ENCODE measurements around the gene OR4C13. TPM values are rescaled to one million over a fixed set of nuclear protein-coding genes. Genes with fewer than 3 reads are reported as not detected.
"Not testable (repeated sequence)": the region's sequence is repeated elsewhere in the genome, so short reads cannot be mapped to it uniquely, and the experiment has no call there.

The OR4C13 gene
- not detected for polyA plus RNA-seq (ENCODE audit: insufficient read depth in 1 of 5, insufficient read length in 5 of 5, low replicate concordance in 1 of 5)
- long read RNA-seq, donor 1, result 0 reads
- long read RNA-seq, donor 2, result 0 reads
- long read RNA-seq, donor 3, result 0 reads
- long read RNA-seq, donor 4, result 0 reads
- long read RNA-seq, donor 5, result 0 reads
- long read RNA-seq, donor 6, result 0 reads
- long read RNA-seq, donor 7, result 0 reads
- long read RNA-seq, donor 8, result 0 reads

GRCh38 chr11:49952091-49952490 lies at the start of gene OR4C13:
TSS of gene OR4C13 (plus strand) at chr11:49952391. CDS start at chr11:49952423, 32 bp downstream.
- no peak for DNase-seq

DNA sequence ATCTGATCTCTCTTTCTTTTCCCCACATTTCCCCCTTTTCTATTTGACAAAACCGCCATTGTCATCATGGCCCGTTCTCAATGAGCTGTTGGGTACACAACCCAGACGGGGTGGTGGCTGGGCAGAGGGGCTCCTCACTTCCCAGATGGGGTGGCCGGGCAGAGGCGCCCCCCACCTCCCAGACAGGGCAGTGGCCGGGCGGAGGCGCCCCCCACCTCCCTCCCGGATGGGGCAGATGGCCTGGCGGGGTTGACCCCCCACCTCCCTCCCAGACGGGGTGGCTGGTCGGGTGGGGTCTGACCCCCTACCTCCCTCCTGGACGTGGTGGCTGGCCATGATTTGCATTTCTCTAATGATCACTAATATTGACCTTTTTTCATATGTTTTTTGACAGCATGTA lies 40.7 kb upstream of the OR4C13 start:
- not testable (repeated sequence) for DNase-seq

DNA sequence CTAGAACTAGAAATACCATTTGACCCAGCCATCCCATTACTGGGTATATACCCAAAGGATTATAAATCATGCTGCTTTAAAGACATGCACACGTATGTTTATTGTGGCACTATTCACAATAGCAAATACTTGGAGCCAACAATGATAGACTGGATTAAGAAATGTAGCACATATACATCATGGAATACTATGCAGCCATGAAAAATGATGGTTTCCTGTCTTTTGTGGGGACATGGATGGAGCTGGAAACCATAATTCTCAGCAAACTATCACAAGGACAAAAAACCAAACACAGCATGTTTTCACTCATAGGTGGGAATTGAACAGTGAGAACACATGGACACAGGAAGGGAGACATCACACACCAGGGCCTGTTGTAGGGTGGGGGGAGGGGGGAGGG lies 3.5 kb upstream of the OR4C13 start:
- not testable (repeated sequence) for DNase-seq

DNA sequence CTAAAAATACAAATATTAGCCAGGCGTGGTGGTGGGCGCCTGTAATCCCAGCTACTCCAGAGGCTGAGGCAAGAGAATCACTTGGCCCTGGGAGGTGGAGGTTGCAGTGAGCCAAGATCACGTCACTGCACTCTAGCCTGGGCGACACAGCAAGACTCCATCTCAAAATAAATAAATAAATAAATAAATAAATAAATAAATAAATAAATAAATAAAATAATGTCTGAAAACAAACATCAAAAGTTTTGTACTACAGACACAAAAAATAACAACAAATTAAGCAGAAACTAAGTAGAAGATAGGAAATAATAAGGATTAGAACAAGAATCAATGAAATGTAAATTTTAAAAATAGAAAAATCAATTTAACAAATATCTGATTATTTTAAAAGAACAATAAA lies 21.2 kb downstream of the OR4C13 start:
- DNase-seq, result not testable (repeated sequence)

DNA sequence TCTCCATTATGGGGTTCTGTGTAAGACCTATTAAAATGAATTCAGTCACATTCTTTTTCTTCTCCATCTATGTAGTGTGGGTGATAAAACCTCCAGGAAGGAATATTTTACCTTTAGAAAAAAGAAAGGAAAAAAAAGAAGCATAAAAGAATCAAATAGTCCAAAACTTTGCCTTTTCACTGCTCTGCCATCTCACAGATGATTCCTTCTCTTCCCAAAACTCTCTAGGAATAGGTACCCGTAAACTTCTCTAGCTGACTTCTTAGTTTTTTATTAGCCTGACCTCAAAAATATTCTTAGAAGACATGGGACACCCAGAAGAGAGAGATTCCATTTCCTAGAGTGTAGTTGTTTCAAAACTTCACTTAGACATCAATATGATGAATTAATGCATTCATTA lies 30.2 kb downstream of the OR4C13 start, which contains the start of gene OR4C12:
TSS of gene OR4C12 (minus strand) at position 101 of the 400 bp plus-strand sequence. CDS start at position 67, 34 bp downstream.
- not testable (repeated sequence) for DNase-seq

DNA sequence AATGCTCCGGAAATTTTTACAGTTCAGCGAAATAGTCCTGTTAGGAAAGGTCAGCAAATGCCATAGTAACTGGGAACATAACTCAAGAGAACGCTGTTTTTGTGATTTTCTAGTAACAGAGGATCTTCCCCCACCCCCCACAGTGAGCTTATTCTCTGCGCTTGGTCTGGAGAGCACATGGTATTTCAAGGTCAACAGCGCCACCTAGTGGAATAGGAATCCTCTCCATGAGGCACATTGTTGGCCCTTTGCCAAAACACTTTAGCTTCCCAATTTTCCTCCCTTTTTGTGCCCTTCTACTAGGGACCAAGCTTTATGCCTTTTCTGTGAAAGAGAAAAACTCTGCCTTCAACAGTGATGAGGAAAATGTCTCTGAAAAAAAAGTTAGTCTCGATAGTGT lies 43.4 kb downstream of the OR4C13 start:
- no peak for DNase-seq

Other genes with a start within 250 kb of the OR4C13 start
- not detected for gene OR4C12, start 30.1 kb downstream of the OR4C13 start, polyA plus RNA-seq (ENCODE audit: insufficient read depth in 1 of 5, insufficient read length in 5 of 5, low replicate concordance in 1 of 5)
- gene OR4C45, start 80.5 kb downstream of the OR4C13 start, polyA plus RNA-seq (ENCODE audit: insufficient read depth in 1 of 5, insufficient read length in 5 of 5, low replicate concordance in 1 of 5), result not detected